ENCODE measurements around the gene CALY.

Gene CALY

DNA sequence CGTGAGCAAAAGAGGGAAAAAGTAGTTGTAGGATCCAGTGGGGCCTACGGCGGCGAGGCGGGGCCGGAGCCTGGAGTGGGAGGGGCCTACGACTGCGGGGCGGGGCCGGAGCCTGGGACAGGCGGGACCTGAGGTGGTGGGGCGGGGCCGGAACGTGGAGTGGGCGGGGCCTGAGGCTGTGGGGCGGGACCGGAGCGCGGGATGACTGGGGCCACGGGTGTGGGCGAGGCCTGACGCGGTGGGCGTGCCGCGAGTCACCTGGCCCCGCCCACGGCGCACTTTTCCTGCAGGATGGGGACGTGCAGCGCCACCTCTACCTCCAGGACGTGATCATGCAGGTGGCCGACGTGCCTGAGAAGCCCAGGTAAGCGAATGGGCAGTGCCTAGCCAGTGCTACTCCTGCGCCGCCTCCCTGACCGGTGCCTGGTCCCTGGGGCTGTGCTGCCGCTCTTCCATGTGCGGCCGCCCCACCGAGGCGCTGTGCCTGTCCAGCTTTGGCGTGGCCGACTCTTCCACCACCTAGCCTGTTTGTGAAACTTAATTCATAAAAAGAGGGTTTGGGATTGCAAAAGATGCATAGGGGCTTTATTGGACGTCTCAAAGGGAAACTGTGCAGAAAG lies 27.5 kb downstream of the CALY start:
- peak; percentile 19 for DNase-seq

DNA sequence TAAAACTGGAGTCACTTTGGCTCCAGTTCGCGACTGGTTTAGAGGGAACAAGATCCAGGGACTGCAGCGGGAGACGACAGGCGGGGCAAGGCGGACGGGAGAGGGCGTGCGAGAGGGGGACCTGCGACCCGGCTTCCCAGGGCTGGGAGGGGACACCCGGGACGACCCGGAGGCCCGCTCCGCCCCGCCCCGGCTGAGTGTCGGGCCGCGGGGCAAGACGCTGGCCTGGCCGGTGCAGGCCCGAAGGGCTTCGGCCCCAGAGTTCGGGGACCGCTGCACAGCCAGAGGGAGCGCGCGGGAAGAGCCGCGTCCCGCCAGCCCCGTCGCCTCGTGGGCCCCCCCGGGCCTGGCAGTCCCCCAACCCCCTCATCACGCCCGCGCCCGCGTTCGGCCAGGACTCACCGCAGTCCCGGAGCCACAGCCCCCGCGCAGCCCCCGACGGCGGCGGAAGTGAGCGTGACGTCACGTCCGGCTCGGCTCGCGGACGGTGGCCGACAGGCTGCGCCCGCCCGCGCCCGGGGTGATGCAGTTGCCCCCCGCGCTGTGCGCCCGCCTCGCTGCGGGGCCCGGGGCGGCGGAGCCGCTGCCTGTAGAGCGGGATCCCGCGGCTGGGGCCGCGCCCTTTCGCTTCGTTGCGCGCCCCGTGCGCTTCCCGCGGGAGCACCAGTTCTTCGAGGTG lies 28.1 kb downstream of the CALY start, which contains the start of the genes TUBGCP2 and ZNF511:
Gene TUBGCP2, minus strand, starts transcription at position 452 of the 679 bp plus-strand sequence. CDS start 5,931 bp downstream, outside the sequence.
Gene ZNF511, plus strand, starts transcription at position 494 of the 679 bp plus-strand sequence. Its CDS starts 30 bp downstream, at position 524.
- DNase-seq: no peak

GRCh38 chr10:133307776-133308420 lies 28.8 kb downstream of the CALY start:
- no peak for DNase-seq

GRCh38 chr10:133306941-133307379 lies 29.7 kb downstream of the CALY start:
- DNase-seq: no peak

- no peak for DNase-seq
Measured at GRCh38 chr10:133306097-133306476, 30.6 kb downstream of the CALY start.

DNA sequence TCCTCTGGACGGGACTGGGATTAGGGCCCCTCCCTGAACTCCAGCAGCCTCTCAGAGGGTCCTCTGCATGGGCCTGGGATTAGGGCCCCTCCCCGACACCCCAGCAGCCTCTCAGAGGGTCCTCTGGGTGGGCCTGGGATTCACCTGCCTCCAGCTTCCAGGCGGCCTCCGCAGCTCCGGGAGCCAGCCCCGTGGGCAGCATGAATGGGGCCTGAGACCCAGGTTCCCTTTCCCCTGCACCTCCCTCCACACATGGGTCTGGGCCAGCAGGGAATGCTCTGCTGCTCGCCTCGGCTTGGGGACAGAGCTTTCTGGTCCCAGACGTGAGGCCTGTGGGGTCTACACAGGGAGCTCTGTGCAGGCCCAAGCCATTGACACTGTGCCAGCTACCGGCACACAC lies 33.5 kb downstream of the CALY start:
- no peak for DNase-seq

DNA sequence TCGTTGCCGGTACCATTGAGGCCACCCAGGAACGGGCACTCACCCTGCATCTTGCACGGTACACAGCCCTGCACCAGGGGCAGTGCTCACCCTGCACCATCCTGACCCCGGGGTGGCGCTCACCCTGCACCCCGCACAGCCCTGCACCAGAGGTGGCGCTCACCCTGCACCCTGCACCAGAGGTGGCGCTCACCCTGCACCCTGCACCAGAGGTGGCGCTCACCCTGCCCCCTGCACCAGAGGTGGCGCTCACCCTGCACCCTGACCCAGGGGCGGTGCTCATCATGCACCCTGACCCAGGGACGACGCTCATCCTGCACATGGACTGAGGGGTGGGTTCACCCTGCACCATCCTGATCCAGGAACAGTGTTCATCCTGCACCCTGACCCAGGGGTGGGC lies 34.5 kb downstream of the CALY start:
- DNase-seq: no peak

DNA sequence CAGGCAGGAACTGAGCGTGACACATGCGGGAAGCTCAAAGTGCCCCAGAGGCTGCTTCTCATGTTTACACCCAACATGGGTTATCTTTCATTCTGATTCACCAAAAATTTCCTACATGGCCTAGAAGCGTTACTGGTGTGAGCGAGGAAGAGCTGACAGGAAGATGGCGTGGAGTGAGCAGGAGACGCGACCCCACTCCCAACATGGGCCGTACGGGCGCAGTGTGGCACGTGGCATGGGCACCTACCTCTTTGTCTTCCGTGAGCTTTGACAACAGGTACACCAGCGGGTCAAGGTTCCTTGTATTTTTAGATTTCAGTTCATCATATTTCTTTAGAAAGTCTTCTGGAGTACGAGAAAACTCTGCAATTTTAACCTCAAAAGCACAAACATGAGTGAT lies 37.0 kb downstream of the CALY start:
- DNase-seq: no peak

GRCh38 chr10:133299224-133299623 lies 37.5 kb downstream of the CALY start:
- DNase-seq: no peak

DNA sequence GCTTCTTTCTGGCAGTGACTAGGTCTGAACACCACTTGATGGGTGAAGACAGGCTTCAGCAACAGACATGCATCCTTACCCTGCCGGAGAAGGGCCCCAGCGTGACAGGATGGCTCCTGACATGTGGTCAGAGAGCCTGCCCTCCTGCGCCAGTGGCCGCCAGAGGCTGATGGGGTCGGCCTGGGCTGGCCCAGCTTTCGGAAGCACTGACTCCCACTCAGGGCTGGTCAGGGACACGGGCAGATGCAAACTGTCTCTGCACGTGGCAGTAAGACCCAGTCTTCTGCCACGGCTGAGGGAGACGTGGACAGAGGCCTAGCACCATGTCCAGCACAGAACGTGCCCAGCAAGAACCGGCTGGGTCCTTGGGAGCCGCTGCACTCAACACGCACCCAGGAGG lies 38.2 kb downstream of the CALY start:
- no peak for DNase-seq

GRCh38 chr10:133297504-133297903 lies 39.2 kb downstream of the CALY start:
- no peak for DNase-seq

- no peak for DNase-seq
Measured at GRCh38 chr10:133295426-133296320, 41.0 kb downstream of the CALY start.

GRCh38 chr10:133294189-133294588 lies 42.5 kb downstream of the CALY start:
- DNase-seq: no peak

DNA sequence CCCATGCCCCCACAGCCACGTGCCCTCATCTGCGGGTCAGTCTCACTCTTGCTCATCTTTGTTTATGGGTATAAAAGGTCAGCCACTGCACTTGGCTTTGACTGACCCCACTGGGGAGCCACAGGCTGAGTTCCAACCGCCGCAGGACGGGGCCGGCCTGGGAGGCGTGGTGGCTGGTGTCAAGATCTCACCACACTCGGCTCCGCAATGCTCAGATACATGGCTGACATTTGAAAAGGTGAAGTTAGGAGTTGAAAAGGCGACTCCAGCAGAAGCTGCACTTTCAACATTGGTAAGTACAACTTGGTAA lies 42.9 kb downstream of the CALY start:
- DNase-seq: no peak

- DNase-seq: no peak
Measured at GRCh38 chr10:133292919-133293809, 43.5 kb downstream of the CALY start.

DNA sequence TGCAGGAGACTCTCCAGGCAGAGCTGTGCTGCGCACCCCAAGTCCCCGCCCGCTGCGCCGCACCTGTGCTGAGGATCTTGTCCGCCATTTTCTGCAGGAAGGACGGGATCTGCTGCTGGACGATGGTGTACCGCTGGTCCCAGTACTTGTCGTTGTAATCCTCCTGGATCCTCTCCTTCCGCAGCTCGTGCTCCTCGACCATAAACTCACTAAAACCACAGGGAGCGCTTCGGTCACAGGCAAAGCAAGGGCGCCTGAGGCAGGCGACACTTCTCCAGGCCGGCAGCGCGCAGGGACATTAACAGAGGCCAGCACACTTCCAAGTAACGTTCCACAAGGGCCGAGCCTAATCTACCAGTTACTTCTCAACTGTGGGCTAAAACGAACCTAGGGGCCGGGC lies 46.9 kb downstream of the CALY start:
- DNase-seq: no peak

DNA sequence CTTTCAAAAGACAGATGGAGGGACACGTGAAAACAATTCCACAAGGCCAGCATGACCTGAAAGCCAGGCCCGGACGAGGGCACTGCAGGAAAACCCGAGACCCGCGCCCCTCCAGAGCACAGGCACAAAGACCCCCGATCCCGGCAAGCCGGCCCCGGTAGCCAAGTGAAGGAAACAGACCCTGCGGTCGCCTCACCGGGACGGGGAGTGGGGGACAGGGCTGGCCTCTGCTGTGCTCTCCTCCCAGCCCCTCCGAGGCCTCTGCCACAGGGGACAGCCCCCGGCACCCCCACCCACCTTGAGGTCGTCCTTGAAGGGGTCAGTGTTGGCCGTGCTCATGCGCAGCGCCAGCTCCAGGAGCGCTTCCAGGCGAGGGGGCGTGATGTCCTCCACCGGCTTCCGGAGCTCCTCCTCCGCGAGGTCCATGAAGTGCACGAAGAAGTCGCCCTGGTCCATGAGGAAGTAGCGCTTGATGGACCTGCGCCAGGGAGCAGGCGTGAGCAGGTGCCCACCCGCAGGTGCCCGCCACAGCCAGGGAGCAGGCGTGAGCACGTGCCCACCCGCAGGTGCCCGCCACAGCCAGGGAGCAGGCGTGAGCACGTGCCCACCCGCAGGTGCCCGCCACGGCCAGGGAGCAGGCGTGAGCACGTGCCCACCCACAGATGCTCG lies 48.7 kb downstream of the CALY start:
- DNase-seq: no peak

GRCh38 chr10:133286366-133286765 lies 50.3 kb downstream of the CALY start:
- DNase-seq: no peak

- DNase-seq: no peak
Measured at GRCh38 chr10:133285217-133285616, 51.5 kb downstream of the CALY start.

- DNase-seq: no peak
Measured at GRCh38 chr10:133283931-133284330, 52.8 kb downstream of the CALY start.

GRCh38 chr10:133282846-133283390 lies 53.8 kb downstream of the CALY start:
- no peak for DNase-seq

Data from NCI-H1417 treated with DMSO at 0.1 percent for 48 hours (cell line).